HG02973 (cell line): ENCODE measurements around the gene LSP1.

Source experiments
- ATAC-seq: cut with Tn5 transposase; IDR thresholded peaks from one replicate; pipeline ENCODE4 v1.9.1; 2021; ENCODE audit warnings: moderate library complexity; ENCODE audit not compliant: unreplicated experiment

The LSP1 gene

GRCh38 chr11:1847006-1847735 is 5.7 kb upstream of the LSP1 start:
- no peak for ATAC-seq

GRCh38 chr11:1847926-1848639 is 4.8 kb upstream of the LSP1 start:
- ATAC-seq, result no peak

GRCh38 chr11:1848640-1849430 is 4.0 kb upstream of the LSP1 start:
- ATAC-seq, result no peak

- no peak for ATAC-seq
Observed at GRCh38 chr11:1851468-1852180, 1.3 kb upstream of the LSP1 start.

- no peak for ATAC-seq
Observed at GRCh38 chr11:1852271-1852876, 510 bp upstream of the LSP1 start.

- no peak for ATAC-seq
Observed at GRCh38 chr11:1853376-1854131, 670 bp downstream of the LSP1 start.

- peak; percentile 22 for ATAC-seq
Observed at GRCh38 chr11:1854132-1854948, 1.5 kb downstream of the LSP1 start.

- ATAC-seq, result peak; percentile 38
Observed at GRCh38 chr11:1854949-1855885, 2.3 kb downstream of the LSP1 start.

- ATAC-seq, result no peak
Observed at GRCh38 chr11:1855886-1856265, 3.0 kb downstream of the LSP1 start.

GRCh38 chr11:1856306-1857005 is 3.6 kb downstream of the LSP1 start:
- no peak for ATAC-seq

GRCh38 chr11:1857064-1857463 is 4.2 kb downstream of the LSP1 start:
- no peak for ATAC-seq

- no peak for ATAC-seq
Observed at GRCh38 chr11:1858154-1858553, 5.3 kb downstream of the LSP1 start.

GRCh38 chr11:1858576-1858975 is 5.7 kb downstream of the LSP1 start:
- ATAC-seq, result no peak

- ATAC-seq, result no peak
Observed at GRCh38 chr11:1859004-1859403, 6.1 kb downstream of the LSP1 start.

- no peak for ATAC-seq
Observed at GRCh38 chr11:1860108-1860507, 7.2 kb downstream of the LSP1 start.

- no peak for ATAC-seq
Observed at GRCh38 chr11:1861435-1862411, 8.8 kb downstream of the LSP1 start.
